Mammary epithelial cell (primary cell): Measurements from ENCODE around the gene SDK1.

Experiments
- CTCF ChIP-seq, 2 donors: IDR thresholded peaks in 1 of 2; conservative IDR thresholded peaks in 1 of 2; 2 replicates each; pipeline ENCODE4 v1.5.1; 2011 to 2012; ENCODE audit warnings: inconsistent platforms in 2 of 2, low read length in 2 of 2, mild to moderate bottlenecking in 2 of 2, control low read depth in 1 of 2, low read depth in 1 of 2; ENCODE audit not compliant: insufficient read depth in 1 of 2; ENCODE audit errors: extremely low read depth in 1 of 2
- EZH2 ChIP-seq: IDR thresholded peaks from 2 replicates; pipeline ENCODE4 v1.6.1; 2012; ENCODE audit warnings: low read length, inconsistent platforms, borderline replicate concordance

- no peak for TF ChIP-seq CTCF (conservative IDR thresholded peaks at IDR 0.05 in 1 of 2, IDR thresholded peaks at IDR 0.05 in 1 of 2; ENCODE audit: extremely low read depth in 1 of 2, insufficient read depth in 1 of 2, low read depth in 1 of 2, low read length in 2 of 2)
- no peak for TF ChIP-seq EZH2
Measured at GRCh38 chr7:4182605-4183300, 881.7 kb downstream of the SDK1 start.
